ENCODE results near the gene MRPL14. TPM values are rescaled to one million over a fixed set of nuclear protein-coding genes. Genes with fewer than 3 reads are reported as not detected.
A peak's percentile ranks its signal among the peaks of the same experiment; 100 is the strongest.

MRPL14 gene
- total and polyA plus RNA-seq, 9 of the 15 experiments (the other 6 are each of a cell fraction or from before 2014, with no cell fraction given) = 126 to 424 (median 165) TPM

DNA sequence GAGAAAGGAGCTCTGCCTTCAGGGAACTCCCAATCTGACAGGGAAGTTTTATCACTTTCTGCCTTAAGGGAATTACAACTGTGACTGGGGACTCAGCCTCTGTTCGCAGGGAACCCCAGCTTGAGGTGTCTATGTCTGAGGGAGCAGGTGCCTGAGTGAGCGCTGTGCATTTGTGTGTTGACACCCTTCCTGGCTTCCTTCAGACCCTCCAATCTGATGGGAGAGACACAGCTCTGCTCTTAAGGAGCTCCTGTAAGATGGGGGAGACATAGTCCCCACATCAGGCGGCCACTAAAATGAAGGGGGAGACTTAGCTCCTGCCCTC lies 62.3 kb downstream of the MRPL14 start:
- 81% methylated on average over 3 of the region's 3 CpGs for WGBS (ENCODE audit: insufficient coverage, low coverage, missing lambda C conversion rate)
- Histone ChIP-seq H3K79me2 (ENCODE audit: control insufficient read depth, insufficient read depth, low read length) (no peaks in the 10 kb centered on the region), H2AFZ (ENCODE audit: low read depth, low read length) (peak overlapping the region; percentile 78), H3K9ac (ENCODE audit: insufficient read depth in 1 of 2, low read depth in 2 of 2, low read length in 2 of 2) (peak overlapping the region; percentile 53 to 69; a peak in 3 of 4 replicates), H3K4me3 (no peak overlapping the region), H3K4me1 (replicated peaks in 1 of 2; ENCODE audit: control insufficient read depth in 2 of 2, insufficient read depth in 2 of 2, low read length in 2 of 2) (peaks cover 61 to 65% of the 10 kb centered on the region in 2 experiments), H3K36me3 (ENCODE audit: control insufficient read depth, insufficient read depth, low read length) (no peaks in the 10 kb centered on the region; the same call in 2 of the 3 replicates), H4K20me1 (replicated peaks; ENCODE audit: control insufficient read depth, insufficient read depth, low read length) (no peaks in the 10 kb centered on the region), H3K9me3 (replicated peaks; ENCODE audit: control insufficient read depth, insufficient read depth, low read depth, low read length) (peaks cover 6% of the 10 kb centered on the region), H3K27me3 (ENCODE audit: control insufficient read depth in 2 of 2, insufficient read depth in 2 of 2, low read length in 2 of 2) (no peaks in the 10 kb centered on the region), H3K27ac (ENCODE audit: extremely low read depth, low read depth, low read length) (peak overlapping the region; percentile 74), H3K4me2 (ENCODE audit: insufficient read depth, low read length) (peak overlapping the region; percentile 40), H3K9me1 (ENCODE audit: control insufficient read depth, insufficient read depth, low read length) (no peaks in the 10 kb centered on the region)
- POLR2A ChIA-PET = interaction anchor here (0.6 to 1.8 kb wide), 16 partner anchors 8 to 1274 kb away, joined by 3 to 9 read pairs (median 3); partner anchors contain the start of gene GTPBP2
- no TSS peak for BruUV-seq (replicated peaks)
- FAIRE-seq = no peak
- CTCF ChIA-PET (ENCODE audit: low intra/inter-chr PET ratio) = no interaction called here
- no peak for DNase-seq (ENCODE audit: extremely low read depth in 1 of 4, low spot score in 3 of 4)
- in situ Hi-C loops (cut with MboI) (loop anchor here (5.0 kb wide), 1 partner anchor 343 kb away; no protein-coding TSS in a partner anchor), intact Hi-C loops (cut with micrococcal nuclease) (loop anchor here (2.0 to 5.0 kb wide), 2 partner anchors 53 to 226 kb away; no protein-coding TSS in a partner anchor)
- no peak for ATAC-seq
- TF ChIP-seq ZNF274 (IDR thresholded peaks at IDR 0.05; ENCODE audit: borderline replicate concordance, low read depth, low read length) (no peak), PRPF4 (IDR thresholded peaks at IDR 0.05; ENCODE audit: insufficient read depth, low read depth, low read length, poor library complexity, severe bottlenecking) (no peak), PHB2 (IDR thresholded peaks at IDR 0.05; ENCODE audit: low read depth) (no peak), MNT (conservative IDR thresholded peaks at IDR 0.05) (no peak), MAFK (IDR thresholded peaks at IDR 0.05; ENCODE audit: low read length) (no peak), CBX3 (IDR thresholded peaks at IDR 0.05; ENCODE audit: borderline replicate concordance in 1 of 2, low read length in 2 of 2) (peak in 1 of 2 experiments; percentile 8; a peak in 1 of 3 replicates), ZNF146 (CRISPR knock-in tag; IDR thresholded peaks at IDR 0.05; ENCODE audit: unreplicated experiment) (no peak), TAF9B (IDR thresholded peaks at IDR 0.05; ENCODE audit: partially characterized antibody) (no peak), ZNF212 (CRISPR knock-in tag; IDR thresholded peaks at IDR 0.05) (no peak), BHLHE40 (IDR thresholded peaks at IDR 0.05; ENCODE audit: low read length) (no peak), EP400 (IDR thresholded peaks at IDR 0.05) (no peak), SNRNP70 (optimal IDR thresholded peaks at IDR 0.05; ENCODE audit: low read depth, low read length) (no peak), ZNF586 (CRISPR knock-in tag; conservative IDR thresholded peaks at IDR 0.05) (0 out of 2 replicates have a peak, but pooled peaks have one; percentile 32), ARNT (IDR thresholded peaks at IDR 0.05) (no peak), NR4A1 (CRISPR knock-in tag; IDR thresholded peaks at IDR 0.05) (no peak), NR4A1 (tag; IDR thresholded peaks at IDR 0.05) (peak; percentile 28; the same call in 1 of the 2 replicates), MTF1 (CRISPR knock-in tag; IDR thresholded peaks at IDR 0.05; ENCODE audit: borderline replicate concordance) (no peak), PHTF2 (CRISPR knock-in tag; IDR thresholded peaks at IDR 0.05) (no peak)
- TF ChIP-seq, protein P1, sequence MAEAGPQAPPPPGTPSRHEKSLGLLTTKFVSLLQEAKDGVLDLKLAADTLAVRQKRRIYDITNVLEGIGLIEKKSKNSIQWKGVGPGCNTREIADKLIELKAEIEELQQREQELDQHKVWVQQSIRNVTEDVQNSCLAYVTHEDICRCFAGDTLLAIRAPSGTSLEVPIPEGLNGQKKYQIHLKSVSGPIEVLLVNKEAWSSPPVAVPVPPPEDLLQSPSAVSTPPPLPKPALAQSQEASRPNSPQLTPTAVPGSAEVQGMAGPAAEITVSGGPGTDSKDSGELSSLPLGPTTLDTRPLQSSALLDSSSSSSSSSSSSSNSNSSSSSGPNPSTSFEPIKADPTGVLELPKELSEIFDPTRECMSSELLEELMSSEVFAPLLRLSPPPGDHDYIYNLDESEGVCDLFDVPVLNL (CRISPR knock-in tag; IDR thresholded peaks at IDR 0.05; ENCODE audit: low read depth) = no peak
- TF ChIP-seq, protein P2, sequence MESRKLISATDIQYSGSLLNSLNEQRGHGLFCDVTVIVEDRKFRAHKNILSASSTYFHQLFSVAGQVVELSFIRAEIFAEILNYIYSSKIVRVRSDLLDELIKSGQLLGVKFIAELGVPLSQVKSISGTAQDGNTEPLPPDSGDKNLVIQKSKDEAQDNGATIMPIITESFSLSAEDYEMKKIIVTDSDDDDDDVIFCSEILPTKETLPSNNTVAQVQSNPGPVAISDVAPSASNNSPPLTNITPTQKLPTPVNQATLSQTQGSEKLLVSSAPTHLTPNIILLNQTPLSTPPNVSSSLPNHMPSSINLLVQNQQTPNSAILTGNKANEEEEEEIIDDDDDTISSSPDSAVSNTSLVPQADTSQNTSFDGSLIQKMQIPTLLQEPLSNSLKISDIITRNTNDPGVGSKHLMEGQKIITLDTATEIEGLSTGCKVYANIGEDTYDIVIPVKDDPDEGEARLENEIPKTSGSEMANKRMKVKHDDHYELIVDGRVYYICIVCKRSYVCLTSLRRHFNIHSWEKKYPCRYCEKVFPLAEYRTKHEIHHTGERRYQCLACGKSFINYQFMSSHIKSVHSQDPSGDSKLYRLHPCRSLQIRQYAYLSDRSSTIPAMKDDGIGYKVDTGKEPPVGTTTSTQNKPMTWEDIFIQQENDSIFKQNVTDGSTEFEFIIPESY (CRISPR knock-in tag; IDR thresholded peaks at IDR 0.05) = no peak

Measured in K562 (cell line).